ENCODE data around the gene FAM162B.
"Not testable (repeated sequence)": the region's sequence is repeated elsewhere in the genome, so short reads cannot be mapped to it uniquely, and the experiment has no call there.

Gene FAM162B

GRCh38 chr6:116726947-116727346, 38.6 kb downstream of the FAM162B start:
- no peak for DNase-seq (ENCODE audit: low read depth in 2 of 2)

GRCh38 chr6:116714761-116715160, 50.8 kb downstream of the FAM162B start:
- no peak for DNase-seq (ENCODE audit: low read depth in 2 of 2)

- DNase-seq (ENCODE audit: low read depth in 2 of 2): no peak
These were observed 51.2 kb downstream of the FAM162B start for GRCh38 chr6:116714296-116714695.

GRCh38 chr6:116705917-116706316, 59.6 kb downstream of the FAM162B start:
- DNase-seq (ENCODE audit: low read depth in 2 of 2): no peak

DNA sequence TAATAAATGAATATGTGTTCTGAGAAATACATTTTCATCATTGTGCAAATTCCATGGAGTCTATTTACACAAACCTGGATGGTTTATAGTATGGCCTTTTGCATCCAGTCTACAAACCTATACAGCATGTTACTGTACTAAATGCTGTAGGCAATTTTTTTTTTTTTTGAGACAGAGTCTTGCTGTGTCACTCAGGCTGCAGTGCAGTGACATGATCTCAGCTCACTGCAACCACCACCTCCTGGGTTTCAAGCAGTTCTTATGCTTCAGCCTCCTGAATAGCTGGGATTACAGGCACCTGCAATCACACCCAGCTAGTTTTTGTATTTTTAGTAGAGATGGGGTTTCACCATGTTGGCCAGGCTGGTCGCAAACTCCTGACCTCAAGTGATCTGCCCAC, 61.6 kb downstream of the FAM162B start:
- DNase-seq (ENCODE audit: low read depth in 2 of 2): not testable (repeated sequence)

Measured in fibroblast of skin of left quadriceps (primary cell).